ENCODE measurements around the gene RNF207. TPM values are rescaled to one million over a fixed set of nuclear protein-coding genes. Genes with fewer than 3 reads are reported as not detected.

The RNF207 gene
- total RNA-seq, 1 experiment from 2014 or later: 9.2 TPM

GRCh38 chr1:6243053-6243834, 37.3 kb downstream of the RNF207 start:
- peak overlapping the region; percentile 77 for H3K4me3 Mint-ChIP-seq
- H3K9me3 Mint-ChIP-seq: no peaks in the 10 kb centered on the region
- ChIA-PET CTCF (interaction anchor here (0.8 to 21.4 kb wide), 10 partner anchors 37 to 243 kb away, joined by 3 to 489 read pairs (median 8); partner anchors contain the start of genes HES2 and RNF207), POLR2A (interaction anchor here (1.3 kb wide), 1 partner anchor 38 kb away, joined by 4 read pairs; no protein-coding TSS in a partner anchor)
- ATAC-seq: no peak
- H3K27ac Mint-ChIP-seq: no peak overlapping the region
- no peak for DNase-seq (ENCODE audit: low spot score)
- no peaks in the 10 kb centered on the region for H3K36me3 Mint-ChIP-seq
- peaks cover 52% of the 10 kb centered on the region for H3K4me1 Mint-ChIP-seq
- TF ChIP-seq TCF7 (CRISPR knock-in tag; IDR thresholded peaks at IDR 0.05; ENCODE audit: low read depth) (no peak), TEAD1 (CRISPR knock-in tag; IDR thresholded peaks at IDR 0.05) (no peak), ZNF121 (CRISPR knock-in tag; IDR thresholded peaks at IDR 0.05) (peak; percentile 83), FOXJ3 (CRISPR knock-in tag; IDR thresholded peaks at IDR 0.05; ENCODE audit: borderline replicate concordance) (no peak), AFF4 (CRISPR knock-in tag; IDR thresholded peaks at IDR 0.05; ENCODE audit: borderline replicate concordance) (no peak), FOXP4 (CRISPR knock-in tag; IDR thresholded peaks at IDR 0.05) (no peak), ZNF423 (CRISPR knock-in tag; IDR thresholded peaks at IDR 0.05) (0 out of 2 replicates have a peak, but pooled peaks have one; percentile 1), ESRRA (CRISPR knock-in tag; IDR thresholded peaks at IDR 0.05; ENCODE audit: borderline replicate concordance) (no peak), GRHL2 (CRISPR knock-in tag; IDR thresholded peaks at IDR 0.05; ENCODE audit: insufficient replicate concordance, severe bottlenecking) (no peak)
- H3K27me3 Mint-ChIP-seq (ENCODE audit: low read depth): peaks cover 25% of the 10 kb centered on the region

- Mint-ChIP-seq H3K27ac (no peak within 1 kb of the TSS), H3K36me3 (no peaks in the 10 kb centered on the region), H3K9me3 (no peaks in the 10 kb centered on the region), H3K4me3 (peak within 1 kb of the TSS; percentile 77), H3K27me3 (ENCODE audit: low read depth) (peaks cover 32% of the 10 kb centered on the region), H3K4me1 (peaks cover 44% of the 10 kb centered on the region)
- POLR2A ChIA-PET: interaction anchor here (0.8 kb wide), 1 partner anchor 44 kb away, joined by 3 read pairs; no protein-coding TSS in a partner anchor
- no peak for TF ChIP-seq TP53 (CRISPR knock-in tag; IDR thresholded peaks at IDR 0.05)
- TF ChIP-seq NFYB (CRISPR knock-in tag; conservative IDR thresholded peaks at IDR 0.05; ENCODE audit: low read depth): no peak
- TF ChIP-seq MLX (CRISPR knock-in tag; IDR thresholded peaks at IDR 0.05): no peak
- 0 out of 2 replicates have a peak, but pooled peaks have one; percentile 12 for TF ChIP-seq IRF1 (CRISPR knock-in tag; IDR thresholded peaks at IDR 0.05)
- TF ChIP-seq ZNF317 (CRISPR knock-in tag; IDR thresholded peaks at IDR 0.05; ENCODE audit: borderline replicate concordance, low read depth): no peak
- TF ChIP-seq MAX (CRISPR knock-in tag; IDR thresholded peaks at IDR 0.05): peak; percentile 31; the same call in 1 of the 2 replicates
- no peak for TF ChIP-seq SOX15 (CRISPR knock-in tag; IDR thresholded peaks at IDR 0.05)
- no peak for TF ChIP-seq SP1 (CRISPR knock-in tag; conservative IDR thresholded peaks at IDR 0.05)
- no peak for TF ChIP-seq ZNF512 (CRISPR knock-in tag; IDR thresholded peaks at IDR 0.05; ENCODE audit: borderline replicate concordance)
- TF ChIP-seq FOXP4 (CRISPR knock-in tag; IDR thresholded peaks at IDR 0.05): 0 out of 2 replicates have a peak, but pooled peaks have one; percentile 58
- TF ChIP-seq JAZF1 (CRISPR knock-in tag; IDR thresholded peaks at IDR 0.05): no peak
- peak; percentile 56; the same call in 1 of the 2 replicates for TF ChIP-seq ZNF263 (CRISPR knock-in tag; IDR thresholded peaks at IDR 0.05; ENCODE audit: low read depth)
- peak; percentile 46; the same call in 1 of the 2 replicates for TF ChIP-seq FOXK1 (CRISPR knock-in tag; IDR thresholded peaks at IDR 0.05)
- no peak for TF ChIP-seq TEAD4 (CRISPR knock-in tag; IDR thresholded peaks at IDR 0.05)
- CTCF ChIA-PET: interaction anchor here (1.0 to 21.4 kb wide), 9 partner anchors 38 to 194 kb away, joined by 3 to 489 read pairs (median 9); partner anchors contain the start of genes HES2 and RNF207
- no peak for ATAC-seq
- DNase-seq (ENCODE audit: low spot score): no peak
Measured at GRCh38 chr1:6243993-6244392, 38.1 kb downstream of the RNF207 start, which contains the start of gene HES3. Gene HES3 (plus strand): TSS chr1:6244179. CDS start chr1:6244366, 187 bp downstream.

All from WTC11 (cell line).